ENCODE results near the gene MAPKAPK3.

MAPKAPK3 gene

DNA sequence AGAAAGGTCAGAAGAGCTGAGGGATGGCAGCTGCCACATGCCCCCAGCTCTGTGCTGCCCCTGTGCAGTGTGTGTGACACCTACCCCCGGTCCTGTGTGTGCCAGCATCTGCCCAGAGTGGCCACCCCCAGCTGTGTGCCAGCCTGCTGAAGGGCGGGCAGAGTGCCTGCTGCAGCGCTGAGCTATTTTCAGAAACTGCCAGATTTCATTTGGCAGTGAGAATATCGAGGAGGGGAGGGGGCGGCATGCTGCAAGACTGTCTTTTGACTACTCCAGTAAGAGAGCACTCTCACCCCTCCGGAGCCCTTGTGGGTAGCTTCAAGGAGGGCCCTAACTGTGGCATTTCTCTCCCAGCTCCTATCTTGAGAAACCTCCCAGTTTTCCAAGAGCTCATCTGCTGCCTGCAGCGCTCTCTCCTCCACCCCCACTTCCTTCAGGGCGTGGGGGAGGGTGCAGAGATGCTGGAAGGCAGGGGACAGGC, 32.5 kb downstream of the MAPKAPK3 start:
- DNase-seq (ENCODE audit: low spot score in 2 of 2) = no peak
- Mint-ChIP-seq H3K27me3 (no peaks in the 10 kb centered on the region), H3K9me3 (no peaks in the 10 kb centered on the region), H3K27ac (ENCODE audit: low read depth) (no peak overlapping the region), H3K4me3 (no peak overlapping the region), H3K36me3 (ENCODE audit: insufficient read depth) (peaks cover 18% of the 10 kb centered on the region), H3K4me1 (no peaks in the 10 kb centered on the region)
- no peak for ATAC-seq (replicated peaks; ENCODE audit: extremely low read depth, poor library complexity, severe bottlenecking)

DNA sequence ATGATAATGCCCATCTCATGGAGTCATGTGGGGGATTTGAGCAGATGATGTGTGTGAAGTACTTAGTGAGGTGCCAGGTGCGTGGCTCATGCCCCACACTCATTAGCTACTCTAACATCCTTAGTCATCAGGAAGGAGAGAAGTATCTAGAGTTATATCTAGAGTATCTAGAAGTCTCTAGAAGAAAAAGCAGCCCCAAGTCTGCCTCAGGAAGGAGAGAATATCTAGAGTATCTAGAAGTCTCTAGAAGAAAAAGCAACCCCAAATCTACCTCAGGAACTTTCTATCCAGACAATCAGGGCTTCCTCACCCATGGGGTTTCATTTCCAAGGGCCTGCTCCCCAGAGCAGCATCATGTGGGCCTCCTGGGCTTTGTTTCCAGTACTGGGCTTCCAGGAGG, 33.1 kb downstream of the MAPKAPK3 start:
- DNase-seq (ENCODE audit: low spot score in 2 of 2) = no peak
- no peak overlapping the region for H3K4me3 Mint-ChIP-seq
- no peaks in the 10 kb centered on the region for H3K4me1 Mint-ChIP-seq
- no peak for ATAC-seq (replicated peaks; ENCODE audit: extremely low read depth, poor library complexity, severe bottlenecking)
- no peaks in the 10 kb centered on the region for H3K27me3 Mint-ChIP-seq
- peaks cover 13% of the 10 kb centered on the region for H3K36me3 Mint-ChIP-seq (ENCODE audit: insufficient read depth)
- no peak overlapping the region for H3K27ac Mint-ChIP-seq (ENCODE audit: low read depth)
- H3K9me3 Mint-ChIP-seq = no peaks in the 10 kb centered on the region

DNA sequence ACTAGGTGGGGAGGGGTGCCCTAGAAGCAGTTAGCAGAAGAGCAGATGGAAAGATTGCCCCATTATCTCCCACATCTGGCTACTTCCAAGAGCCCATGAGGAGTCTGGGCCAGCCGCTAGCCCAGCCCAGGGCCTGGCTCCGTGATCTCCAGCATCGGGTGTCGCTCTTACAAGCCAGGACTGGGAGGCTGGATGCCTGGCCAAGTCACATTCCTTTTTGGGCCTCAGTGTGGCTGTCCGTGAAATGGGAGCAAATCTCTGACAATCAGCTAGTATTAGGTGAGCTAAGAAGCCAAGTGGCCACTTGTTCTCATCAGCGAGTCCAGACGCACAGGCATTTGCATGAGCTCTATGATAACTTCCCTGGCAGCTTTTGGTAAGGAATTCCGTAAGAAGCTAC, 34.5 kb downstream of the MAPKAPK3 start:
- peaks cover 5% of the 10 kb centered on the region for H3K36me3 Mint-ChIP-seq (ENCODE audit: insufficient read depth)
- H3K4me1 Mint-ChIP-seq = no peaks in the 10 kb centered on the region
- ATAC-seq (replicated peaks; ENCODE audit: extremely low read depth, poor library complexity, severe bottlenecking) (no peak), DNase-seq (ENCODE audit: low spot score in 2 of 2) (no peak)
- no peak overlapping the region for H3K4me3 Mint-ChIP-seq
- H3K27ac Mint-ChIP-seq (ENCODE audit: low read depth) = no peak overlapping the region
- H3K9me3 Mint-ChIP-seq = no peaks in the 10 kb centered on the region
- no peaks in the 10 kb centered on the region for H3K27me3 Mint-ChIP-seq

DNA sequence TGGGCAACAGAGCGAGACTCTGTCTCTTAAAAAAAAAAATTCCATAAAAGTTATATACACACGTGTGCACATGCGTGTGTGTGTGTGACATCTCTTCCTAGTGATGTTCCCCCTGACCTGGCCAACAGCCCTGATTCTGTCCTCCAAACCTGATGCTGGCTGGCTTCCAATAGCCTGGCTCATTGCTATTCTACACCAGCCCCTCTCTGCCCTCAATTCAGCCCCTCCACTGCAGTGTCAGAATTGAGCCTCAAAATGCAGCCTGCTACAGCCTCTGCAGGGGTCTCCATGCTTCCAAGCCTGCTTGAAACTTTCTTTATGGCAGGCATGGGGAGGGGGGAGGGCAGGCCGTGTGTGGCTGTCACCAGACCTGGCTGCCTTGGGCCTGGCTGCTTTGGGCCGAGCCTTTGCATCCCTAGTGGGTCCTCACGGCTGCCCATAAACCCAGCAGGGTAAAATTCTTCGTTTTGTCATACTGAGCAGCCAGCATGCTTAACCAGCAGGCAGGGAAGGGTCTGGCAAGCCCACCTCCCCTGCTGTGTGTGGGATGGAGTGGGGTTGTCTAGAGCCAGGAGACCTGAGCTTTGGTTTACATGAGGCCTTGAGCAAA, 35.1 kb downstream of the MAPKAPK3 start:
- H3K4me3 Mint-ChIP-seq = no peak overlapping the region
- no peaks in the 10 kb centered on the region for H3K9me3 Mint-ChIP-seq
- no peak overlapping the region for H3K27ac Mint-ChIP-seq (ENCODE audit: low read depth)
- H3K27me3 Mint-ChIP-seq = no peaks in the 10 kb centered on the region
- peaks cover 4% of the 10 kb centered on the region for H3K36me3 Mint-ChIP-seq (ENCODE audit: insufficient read depth)
- no peak for DNase-seq (ENCODE audit: low spot score in 2 of 2)
- no peak for ATAC-seq (replicated peaks; ENCODE audit: extremely low read depth, poor library complexity, severe bottlenecking)
- no peaks in the 10 kb centered on the region for H3K4me1 Mint-ChIP-seq

DNA sequence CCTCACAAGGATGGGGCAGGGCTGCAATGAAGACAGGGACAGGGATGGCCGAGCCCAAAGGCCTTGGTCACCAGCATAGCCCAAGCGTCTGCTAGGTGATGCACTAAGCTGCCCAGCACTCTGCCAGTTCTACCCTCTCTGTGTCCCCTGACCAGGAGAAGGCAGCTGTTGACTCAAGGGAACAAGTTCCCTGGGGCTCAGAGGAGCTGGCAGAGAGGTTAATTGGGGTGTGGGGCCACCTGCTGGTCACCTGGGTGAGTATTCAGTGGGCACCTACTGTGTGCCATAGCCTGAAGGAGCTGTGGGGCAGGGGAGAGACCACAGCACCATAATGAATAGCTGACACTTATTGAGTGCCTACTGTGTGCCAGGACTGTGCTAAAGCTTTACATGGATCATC, 35.8 kb downstream of the MAPKAPK3 start:
- no peaks in the 10 kb centered on the region for H3K9me3 Mint-ChIP-seq
- DNase-seq (ENCODE audit: low spot score in 2 of 2) = peak; percentile 24 to 36
- H3K27me3 Mint-ChIP-seq = no peaks in the 10 kb centered on the region
- H3K4me3 Mint-ChIP-seq = no peak overlapping the region
- H3K27ac Mint-ChIP-seq (ENCODE audit: low read depth) = no peak overlapping the region
- H3K4me1 Mint-ChIP-seq = no peaks in the 10 kb centered on the region
- no peak for ATAC-seq (replicated peaks; ENCODE audit: extremely low read depth, poor library complexity, severe bottlenecking)
- peaks cover 4% of the 10 kb centered on the region for H3K36me3 Mint-ChIP-seq (ENCODE audit: insufficient read depth)

DNA sequence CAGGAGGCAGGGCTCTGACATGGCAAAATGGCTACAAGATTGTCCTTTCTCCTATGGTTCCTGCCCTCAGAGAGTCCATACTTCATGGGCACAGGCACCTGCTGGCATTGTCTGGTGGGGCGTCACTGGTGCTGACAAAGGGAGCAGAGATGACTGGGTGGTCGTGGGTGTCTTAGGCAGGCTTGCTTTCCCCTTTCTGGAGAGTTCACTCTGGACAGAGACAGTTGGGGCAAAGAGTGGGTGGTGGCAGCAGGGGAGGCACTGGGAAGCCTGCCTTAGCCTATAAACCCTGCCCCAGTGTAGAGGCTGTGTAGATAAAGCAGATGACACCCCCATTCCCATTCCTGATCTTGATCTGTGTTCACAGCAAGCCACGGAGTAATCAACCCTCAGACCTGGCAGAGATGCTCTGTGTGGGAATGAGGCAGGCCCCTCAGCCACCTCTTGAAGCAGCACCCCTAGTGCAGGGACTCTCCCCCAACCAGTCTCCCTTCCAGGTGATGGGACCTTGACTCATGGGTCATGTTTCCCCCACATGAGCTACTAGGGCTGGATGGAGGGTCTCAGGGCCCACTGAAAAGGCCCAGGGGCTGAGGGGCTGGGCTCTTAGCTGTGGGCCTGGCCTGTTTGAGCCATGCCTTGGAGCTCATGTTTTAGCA, 37.1 kb downstream of the MAPKAPK3 start:
- peaks cover 4% of the 10 kb centered on the region for H3K36me3 Mint-ChIP-seq (ENCODE audit: insufficient read depth)
- H3K4me1 Mint-ChIP-seq = no peaks in the 10 kb centered on the region
- no peak overlapping the region for H3K27ac Mint-ChIP-seq (ENCODE audit: low read depth)
- ATAC-seq (replicated peaks; ENCODE audit: extremely low read depth, poor library complexity, severe bottlenecking) (no peak), DNase-seq (ENCODE audit: low spot score in 2 of 2) (no peak)
- no peaks in the 10 kb centered on the region for H3K9me3 Mint-ChIP-seq
- no peaks in the 10 kb centered on the region for H3K27me3 Mint-ChIP-seq
- no peak overlapping the region for H3K4me3 Mint-ChIP-seq

DNA sequence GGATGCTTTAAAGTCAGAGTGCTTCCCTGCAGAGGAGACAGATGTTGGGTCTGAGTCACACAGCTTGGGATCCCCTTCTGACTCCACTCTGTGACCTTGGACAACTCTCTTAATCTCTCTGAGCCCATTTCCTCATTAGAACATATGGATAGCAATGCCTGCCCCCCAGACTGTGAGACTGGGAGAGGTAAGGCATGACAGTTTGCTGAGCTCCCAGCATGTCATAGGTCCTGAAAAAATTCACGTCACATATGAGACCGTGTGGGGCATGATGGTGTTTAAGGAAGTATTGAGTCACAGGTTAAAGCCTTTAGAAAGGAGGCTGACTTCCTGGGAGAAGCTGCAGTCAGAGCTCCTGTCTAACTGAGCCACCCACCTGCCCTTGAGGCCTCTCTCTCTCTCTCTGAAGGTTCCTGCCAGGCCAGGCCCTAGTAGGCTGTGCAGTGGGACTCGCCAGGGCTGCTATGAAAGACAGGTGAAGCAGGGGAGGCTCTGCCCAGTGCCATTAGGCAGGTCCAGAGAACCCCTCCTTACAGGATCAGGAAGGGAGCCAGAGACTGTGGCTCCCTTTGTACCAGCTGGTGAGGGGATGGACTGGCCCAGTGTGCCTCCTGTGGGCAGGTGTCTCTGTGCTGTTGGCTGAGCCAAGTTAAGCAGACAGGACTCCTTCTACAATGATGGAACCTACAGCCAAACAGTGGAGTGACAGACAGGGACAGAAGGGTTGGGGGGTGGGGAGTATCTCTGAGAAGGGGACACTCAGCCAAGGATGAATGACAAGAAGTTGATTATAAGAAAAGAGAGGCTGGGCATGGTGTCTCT, 38.3 kb downstream of the MAPKAPK3 start:
- Mint-ChIP-seq H3K27ac (ENCODE audit: low read depth) (no peak overlapping the region), H3K4me1 (no peaks in the 10 kb centered on the region), H3K27me3 (no peaks in the 10 kb centered on the region), H3K36me3 (ENCODE audit: insufficient read depth) (no peaks in the 10 kb centered on the region), H3K9me3 (no peaks in the 10 kb centered on the region), H3K4me3 (no peak overlapping the region)
- DNase-seq (ENCODE audit: low spot score in 2 of 2) = no peak
- no peak for ATAC-seq (replicated peaks; ENCODE audit: extremely low read depth, poor library complexity, severe bottlenecking)

DNA sequence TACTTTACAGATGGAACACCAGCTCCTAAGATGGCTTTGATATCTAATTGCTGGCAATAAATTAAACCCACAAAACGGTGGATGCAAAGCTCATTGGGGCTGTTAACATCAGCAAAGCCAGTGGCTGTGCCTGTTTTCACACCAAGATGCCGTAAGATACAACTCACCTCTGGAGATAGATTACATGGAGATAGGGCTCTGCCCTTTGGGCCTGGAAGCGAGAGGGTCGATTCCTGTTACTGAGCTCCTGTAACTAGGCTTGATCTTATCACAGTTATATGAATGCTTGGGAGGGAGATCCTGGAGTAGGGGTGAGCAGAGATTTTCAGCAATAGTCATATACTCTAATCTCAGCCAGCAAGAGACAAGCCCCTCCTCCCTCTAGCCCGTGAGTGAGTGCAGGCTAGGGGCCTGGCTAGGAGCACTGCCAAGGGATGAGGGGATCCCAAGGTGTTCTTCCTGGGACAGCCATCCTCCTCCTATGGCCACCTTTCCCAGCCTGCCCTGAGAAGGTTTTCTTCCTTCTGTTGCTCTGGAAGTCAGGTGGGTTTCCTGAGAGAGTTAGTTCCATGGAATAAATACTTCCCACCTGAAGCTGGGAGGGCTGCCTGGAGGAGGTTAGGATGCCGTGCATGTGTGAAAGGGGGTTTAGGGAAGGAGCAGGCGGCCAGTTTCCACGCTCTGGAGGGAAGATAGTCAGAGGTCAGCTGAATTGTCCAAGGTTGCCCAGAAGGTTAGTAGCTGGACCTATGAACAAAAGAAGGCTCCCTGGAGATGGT, 39.7 kb downstream of the MAPKAPK3 start:
- Mint-ChIP-seq H3K4me1 (no peaks in the 10 kb centered on the region), H3K27ac (ENCODE audit: low read depth) (peak overlapping the region; percentile 39), H3K9me3 (no peaks in the 10 kb centered on the region), H3K36me3 (ENCODE audit: insufficient read depth) (no peaks in the 10 kb centered on the region), H3K4me3 (no peak overlapping the region), H3K27me3 (peaks cover 3% of the 10 kb centered on the region)
- DNase-seq (ENCODE audit: low spot score in 2 of 2) (no peak), ATAC-seq (replicated peaks; ENCODE audit: extremely low read depth, poor library complexity, severe bottlenecking) (no peak)

DNA sequence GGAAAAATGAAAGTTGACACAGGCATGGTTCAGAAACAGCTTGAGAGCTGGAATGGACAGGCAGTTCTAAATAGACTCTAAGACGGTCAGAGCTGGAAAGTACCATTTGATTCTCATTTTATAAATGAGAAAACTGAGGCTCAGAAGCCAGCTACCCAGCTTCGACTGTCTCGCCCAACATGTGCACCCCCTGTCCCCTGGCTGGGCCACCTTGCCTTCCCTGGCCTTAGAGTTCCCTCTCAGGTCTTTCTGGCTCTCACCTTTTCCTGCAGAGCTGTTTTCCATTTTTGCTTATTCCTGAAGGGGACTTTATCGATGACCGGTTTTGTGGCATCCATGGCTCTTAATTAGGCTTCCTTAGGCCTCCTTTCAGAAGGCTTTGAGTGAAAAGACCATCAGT, 40.5 kb downstream of the MAPKAPK3 start:
- Mint-ChIP-seq H3K27me3 (peaks cover 11% of the 10 kb centered on the region), H3K9me3 (no peaks in the 10 kb centered on the region)

DNA sequence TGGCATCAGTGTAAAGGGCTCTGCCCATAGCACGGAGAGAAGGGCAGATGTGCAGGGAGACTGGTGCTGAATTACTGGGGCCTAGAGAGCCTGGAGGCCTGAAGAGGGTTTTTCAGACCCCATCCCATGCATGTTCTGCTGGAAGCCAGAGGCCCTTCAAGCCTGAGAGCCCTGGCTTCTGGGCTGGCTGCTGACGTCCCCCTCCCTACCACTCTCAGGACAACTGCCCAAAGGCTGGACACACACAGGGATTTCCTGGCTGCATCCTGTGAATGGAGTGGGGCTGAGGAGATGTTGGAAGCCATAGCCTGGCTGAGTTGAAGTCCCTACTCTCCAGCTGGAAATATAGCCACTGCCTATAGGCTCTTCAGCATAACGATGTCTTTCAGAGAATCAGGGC, 40.9 kb downstream of the MAPKAPK3 start:
- Mint-ChIP-seq H3K4me3 (no peak overlapping the region), H3K36me3 (ENCODE audit: insufficient read depth) (no peaks in the 10 kb centered on the region), H3K27ac (ENCODE audit: low read depth) (no peak overlapping the region)

More for the DNA sequence above, 40.5 kb downstream of the MAPKAPK3 start:
- ATAC-seq (replicated peaks; ENCODE audit: extremely low read depth, poor library complexity, severe bottlenecking) (no peak), DNase-seq (ENCODE audit: low spot score in 2 of 2) (no peak)
- Mint-ChIP-seq H3K4me3 (no peak overlapping the region), H3K27ac (ENCODE audit: low read depth) (no peak overlapping the region), H3K36me3 (ENCODE audit: insufficient read depth) (no peaks in the 10 kb centered on the region), H3K4me1 (no peaks in the 10 kb centered on the region)

DNA sequence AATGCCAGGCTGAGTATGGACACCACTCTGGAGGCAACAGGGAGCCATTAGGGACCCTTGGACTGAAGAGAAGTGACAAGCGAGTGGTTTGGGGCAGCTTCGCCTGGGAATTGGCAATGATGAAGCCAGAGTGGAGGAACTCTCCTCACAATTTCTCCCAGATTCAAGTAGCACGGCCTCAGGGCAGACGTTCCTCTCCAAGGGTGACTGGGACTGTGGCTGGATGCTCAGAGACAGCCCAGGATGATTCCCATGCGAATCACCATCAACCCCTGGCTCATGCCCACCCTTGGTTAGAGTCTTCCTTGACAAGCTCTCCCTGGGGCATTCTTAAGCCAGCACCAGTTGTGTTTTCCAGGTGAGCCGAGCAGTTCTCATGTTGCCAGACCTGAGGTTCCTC, 41.5 kb downstream of the MAPKAPK3 start:
- H3K36me3 Mint-ChIP-seq (ENCODE audit: insufficient read depth) = no peaks in the 10 kb centered on the region
- H3K27me3 Mint-ChIP-seq = peaks cover 11% of the 10 kb centered on the region
- no peak for DNase-seq (ENCODE audit: low spot score in 2 of 2)
- no peak overlapping the region for H3K4me3 Mint-ChIP-seq
- no peaks in the 10 kb centered on the region for H3K9me3 Mint-ChIP-seq
- no peak for ATAC-seq (replicated peaks; ENCODE audit: extremely low read depth, poor library complexity, severe bottlenecking)
- H3K27ac Mint-ChIP-seq (ENCODE audit: low read depth) = no peak overlapping the region
- H3K4me1 Mint-ChIP-seq = no peaks in the 10 kb centered on the region

More for the DNA sequence above, 40.9 kb downstream of the MAPKAPK3 start:
- ATAC-seq (replicated peaks; ENCODE audit: extremely low read depth, poor library complexity, severe bottlenecking) (no peak), DNase-seq (ENCODE audit: low spot score in 2 of 2) (no peak)
- H3K27me3 Mint-ChIP-seq = peaks cover 11% of the 10 kb centered on the region
- no peaks in the 10 kb centered on the region for H3K4me1 Mint-ChIP-seq
- no peaks in the 10 kb centered on the region for H3K9me3 Mint-ChIP-seq

DNA sequence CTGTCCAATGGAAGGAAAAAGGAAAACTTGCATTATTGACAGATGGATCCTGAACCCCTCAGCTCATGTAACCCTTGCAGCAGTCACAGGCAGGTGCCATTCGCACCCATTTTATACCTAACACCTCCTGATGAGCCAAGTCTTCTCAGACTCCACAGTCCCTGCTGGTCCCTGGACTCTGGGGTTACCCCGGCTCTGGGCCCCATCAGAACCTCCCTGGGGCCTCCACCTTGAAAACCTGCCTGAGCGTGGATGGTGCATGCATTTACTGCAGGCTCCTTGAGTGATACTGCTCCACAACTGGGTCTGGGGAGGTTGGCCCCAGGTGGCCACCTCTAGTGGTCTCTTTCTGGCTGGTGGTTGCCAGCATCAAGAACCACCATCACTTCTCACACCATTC, 41.9 kb downstream of the MAPKAPK3 start:
- H3K4me3 Mint-ChIP-seq = no peak overlapping the region
- H3K27ac Mint-ChIP-seq (ENCODE audit: low read depth) = no peak overlapping the region
- H3K36me3 Mint-ChIP-seq (ENCODE audit: insufficient read depth) = no peaks in the 10 kb centered on the region
- no peaks in the 10 kb centered on the region for H3K9me3 Mint-ChIP-seq
- ATAC-seq (replicated peaks; ENCODE audit: extremely low read depth, poor library complexity, severe bottlenecking) (no peak), DNase-seq (ENCODE audit: low spot score in 2 of 2) (no peak)
- peaks cover 11% of the 10 kb centered on the region for H3K27me3 Mint-ChIP-seq
- no peaks in the 10 kb centered on the region for H3K4me1 Mint-ChIP-seq
